ENCODE data around the gene NFATC2.
A peak's percentile ranks its signal among the peaks of the same experiment; 100 is the strongest.

The NFATC2 gene

DNA sequence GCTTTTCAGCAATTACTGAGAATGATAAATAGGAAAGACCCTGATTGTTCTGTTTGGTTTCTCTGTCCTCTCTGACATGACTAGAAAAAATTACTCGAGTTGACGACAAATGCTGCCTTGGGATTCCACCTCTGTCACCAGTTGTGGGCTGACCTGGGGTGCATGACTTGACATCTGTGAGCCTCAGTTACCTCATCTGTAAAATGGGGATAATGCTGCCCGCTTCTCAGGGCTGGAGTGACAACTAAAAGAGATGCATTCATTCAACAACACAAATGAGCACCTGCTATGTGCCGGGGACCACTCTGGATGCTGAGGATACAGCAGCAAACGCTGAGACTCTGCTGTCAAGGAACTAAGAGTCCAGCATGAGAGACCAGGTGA lies 94.8 kb downstream of the NFATC2 start:
- no peak for DNase-seq

DNA sequence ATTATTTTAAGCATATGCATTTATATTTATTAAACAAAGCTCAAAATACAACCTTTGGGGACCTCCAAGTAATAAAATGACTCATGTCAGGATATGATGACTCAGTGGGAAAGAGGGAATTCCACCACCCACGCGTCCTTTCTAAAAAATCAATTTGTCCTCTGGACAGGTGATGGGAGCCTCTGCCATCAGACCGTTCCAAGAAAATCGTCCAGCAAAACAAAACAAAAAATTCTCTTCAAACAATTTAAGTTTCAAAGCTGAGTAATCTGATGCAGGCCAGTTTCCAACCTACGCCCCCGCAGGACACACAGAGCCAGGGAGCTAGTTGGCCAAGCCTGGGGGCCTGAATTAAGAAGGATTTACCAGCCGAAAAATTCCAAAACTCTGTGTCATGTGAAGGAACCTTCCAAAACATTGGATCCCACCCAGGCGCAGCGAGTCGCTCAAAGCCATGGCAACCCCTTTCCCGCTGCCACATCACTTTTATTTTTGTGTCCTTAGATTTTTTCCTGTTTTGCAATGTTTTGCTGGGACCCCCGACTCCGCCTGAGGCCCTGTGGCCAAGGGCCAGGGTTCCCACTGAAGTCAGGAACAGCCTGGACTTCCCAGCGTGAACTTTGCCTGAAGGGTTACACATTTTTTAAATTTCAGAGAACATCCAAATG lies 95.3 kb downstream of the NFATC2 start:
- peak in 1 of 2 experiments; percentile 47 for DNase-seq

DNA sequence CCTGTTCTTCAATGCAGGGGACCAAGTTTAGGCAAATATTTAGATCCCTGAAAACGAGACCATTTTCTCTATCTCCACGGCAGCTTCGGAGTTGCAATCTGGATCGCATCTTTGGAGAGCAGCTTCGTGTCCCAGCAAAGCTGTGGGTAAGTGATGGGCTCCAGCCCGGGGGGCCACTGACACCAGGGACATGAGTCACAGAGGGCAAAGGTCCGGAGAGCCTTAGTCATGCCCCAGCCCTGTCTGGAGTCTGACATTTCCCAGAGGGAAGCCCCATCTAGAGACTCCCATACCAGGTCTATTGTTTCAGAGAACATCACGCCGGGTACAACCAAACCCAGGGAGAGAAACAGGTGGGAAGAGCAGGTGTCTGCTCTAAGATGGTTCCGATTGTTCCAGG lies 95.9 kb downstream of the NFATC2 start:
- no peak for DNase-seq

- no peak for DNase-seq
Measured at GRCh38 chr20:51446230-51446629, 96.3 kb downstream of the NFATC2 start.

DNA sequence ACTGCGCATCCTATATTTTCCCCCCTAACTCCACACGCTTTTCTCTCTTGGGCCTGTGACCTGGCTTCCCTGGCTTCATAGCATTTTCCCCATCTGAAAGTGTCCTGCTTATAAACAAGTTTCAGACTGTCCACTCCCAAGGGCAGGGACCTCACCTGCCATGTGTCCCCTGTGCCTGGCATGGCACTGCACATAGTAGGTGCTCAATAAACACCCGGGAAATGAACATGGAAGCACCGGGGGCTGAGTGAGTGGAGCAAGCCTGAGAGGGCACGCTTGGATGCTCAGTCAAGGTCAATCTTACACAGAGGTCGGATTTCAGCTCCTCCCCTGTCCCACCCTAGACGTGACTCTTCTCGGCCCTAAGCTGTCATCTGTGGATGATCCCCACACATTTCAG lies 96.9 kb downstream of the NFATC2 start:
- DNase-seq = no peak

DNA sequence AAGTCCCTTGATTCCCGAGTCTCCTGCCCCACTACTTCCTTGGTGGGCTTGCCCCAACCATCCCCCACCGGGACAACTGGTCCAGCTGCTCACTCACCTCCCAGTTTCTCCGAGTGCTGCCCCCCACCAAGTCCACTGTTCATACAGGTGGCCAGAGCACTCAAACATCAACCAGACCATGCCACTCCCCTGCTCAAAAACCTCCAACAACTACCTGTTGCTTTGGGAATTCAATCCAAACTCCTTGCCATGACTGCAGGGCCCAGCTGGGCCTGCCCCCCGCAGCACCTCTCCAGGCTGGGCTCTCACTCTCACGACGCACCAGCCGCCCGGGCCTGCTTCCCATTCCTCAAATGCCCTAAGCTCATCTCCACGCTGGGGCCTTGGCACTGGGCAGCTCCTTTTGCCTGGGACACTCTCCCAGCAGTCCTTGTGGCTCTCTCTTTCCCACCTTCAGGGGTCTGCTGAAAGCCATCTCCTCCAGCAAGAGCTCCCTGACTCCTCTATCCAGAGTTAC lies 97.5 kb downstream of the NFATC2 start:
- no peak for DNase-seq

DNA sequence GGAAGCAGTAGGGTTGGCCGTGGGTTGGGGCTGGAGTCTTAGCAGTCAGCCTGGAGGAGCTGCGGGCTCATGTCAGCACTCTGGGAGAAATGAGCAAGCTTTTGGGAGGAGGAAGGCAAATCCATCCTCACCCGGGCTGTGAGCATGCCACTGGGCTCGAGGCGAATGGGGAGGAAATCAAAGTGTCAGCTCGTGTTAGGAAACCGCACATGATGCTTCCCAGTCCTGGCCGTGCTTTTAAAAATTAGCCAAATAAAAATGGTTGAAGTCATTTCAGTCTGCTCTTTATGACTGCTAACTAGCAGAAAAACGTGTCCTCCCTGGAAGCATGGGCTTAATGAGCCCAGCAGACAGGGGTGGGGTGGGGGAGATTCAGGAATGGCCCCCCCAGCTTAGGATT lies 98.1 kb downstream of the NFATC2 start:
- no peak for DNase-seq

DNA sequence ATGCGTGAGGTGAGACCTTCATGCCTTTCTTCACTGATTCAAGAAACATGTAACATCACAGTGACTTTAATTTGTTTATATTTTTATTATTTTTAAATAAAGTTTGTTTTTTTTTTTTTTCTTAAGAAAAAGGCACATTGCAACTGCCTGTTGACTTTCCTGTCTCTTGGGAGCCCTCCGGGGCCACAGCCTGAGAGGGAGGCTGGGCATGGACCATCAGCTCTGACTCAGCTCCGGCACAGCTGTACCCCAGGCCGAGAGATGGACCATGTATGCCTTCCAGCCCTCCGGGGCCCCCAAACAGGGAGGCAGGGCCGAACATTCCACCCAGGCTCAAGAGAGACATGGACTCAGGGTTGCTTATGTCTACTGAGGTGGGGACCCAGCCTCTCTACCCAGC lies 99.9 kb downstream of the NFATC2 start:
- no peak for DNase-seq

- no peak for DNase-seq
Measured at GRCh38 chr20:51440589-51440988, 101.9 kb downstream of the NFATC2 start.

DNA sequence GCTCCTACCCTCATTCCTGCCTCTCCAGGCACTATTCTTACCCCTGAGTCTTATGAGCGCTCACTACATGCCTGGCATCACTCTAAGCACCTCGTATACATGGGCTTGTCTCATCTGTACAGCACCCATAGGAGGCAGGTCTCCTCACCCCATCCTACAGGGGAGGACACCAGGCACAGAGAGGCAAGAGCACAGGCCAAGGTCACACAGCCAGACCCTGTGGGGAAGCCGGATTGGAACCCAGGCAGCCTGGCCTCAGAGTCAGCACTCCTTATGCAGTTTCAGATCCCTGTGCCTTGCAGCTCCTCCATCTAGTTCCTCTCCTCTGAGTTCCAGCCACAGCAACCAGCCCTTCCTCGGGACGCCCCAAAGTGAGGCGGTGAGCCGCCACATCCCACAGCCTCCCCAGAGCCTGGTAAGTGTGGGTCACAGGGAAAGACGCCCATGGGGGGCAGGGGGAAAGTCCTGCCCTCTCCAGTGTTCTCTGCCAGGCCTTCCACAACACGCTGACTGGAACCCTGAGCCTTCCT lies 103.3 kb downstream of the NFATC2 start:
- no peak for DNase-seq

DNA sequence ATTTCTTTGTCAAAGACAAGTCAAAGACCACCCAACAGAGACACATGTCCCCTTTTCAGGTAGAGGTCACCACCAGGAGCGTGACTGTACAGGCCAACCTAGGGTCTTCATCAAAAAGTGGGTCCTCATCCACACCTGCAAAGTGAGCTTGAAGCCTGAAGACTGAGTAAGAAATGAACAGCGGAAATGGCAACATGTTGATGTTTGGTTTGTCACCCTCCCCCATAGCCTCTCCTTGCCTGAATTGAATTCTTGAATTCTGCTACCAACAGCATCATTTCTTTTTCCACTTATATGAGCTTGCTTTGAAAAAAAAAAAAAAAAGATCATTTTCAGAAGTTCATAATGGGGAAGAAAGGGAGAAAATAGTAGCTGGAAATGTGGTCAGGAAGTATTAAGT lies 104.4 kb downstream of the NFATC2 start:
- DNase-seq = no peak

DNA sequence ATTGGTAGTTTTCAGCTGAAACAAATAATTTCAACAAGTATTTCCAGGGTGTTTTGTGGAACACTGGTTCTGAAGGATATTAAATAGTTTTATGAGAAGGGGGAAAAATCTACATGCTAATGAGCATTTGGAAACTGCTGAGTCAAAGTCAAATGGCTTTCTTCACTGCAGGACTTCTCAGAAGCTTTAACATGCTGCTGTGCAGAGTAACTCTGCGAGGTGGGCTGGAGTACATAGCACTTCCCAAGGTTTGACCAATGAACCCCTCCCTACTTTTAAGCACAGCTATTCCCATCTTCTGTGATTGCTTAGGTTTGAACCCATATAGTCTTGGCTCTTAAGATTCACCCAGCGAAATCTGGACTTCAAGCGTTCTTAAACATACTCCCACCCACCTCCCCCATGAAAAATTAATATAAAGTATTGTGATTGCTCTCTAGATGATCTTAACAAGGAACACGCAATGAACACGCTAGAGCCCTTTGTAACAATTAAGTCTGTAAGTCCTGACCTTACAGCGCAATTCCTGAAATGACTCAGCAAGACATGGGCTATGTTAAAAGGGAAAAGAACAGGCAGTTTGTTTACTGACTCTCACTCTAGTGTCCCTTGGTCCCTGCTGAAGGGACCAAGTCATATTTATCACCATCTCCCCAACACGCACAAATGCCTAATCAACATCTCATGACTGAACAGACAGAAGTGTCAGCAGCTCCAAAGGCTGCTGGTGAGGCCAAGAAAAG lies 105.2 kb downstream of the NFATC2 start:
- no peak for DNase-seq

DNA sequence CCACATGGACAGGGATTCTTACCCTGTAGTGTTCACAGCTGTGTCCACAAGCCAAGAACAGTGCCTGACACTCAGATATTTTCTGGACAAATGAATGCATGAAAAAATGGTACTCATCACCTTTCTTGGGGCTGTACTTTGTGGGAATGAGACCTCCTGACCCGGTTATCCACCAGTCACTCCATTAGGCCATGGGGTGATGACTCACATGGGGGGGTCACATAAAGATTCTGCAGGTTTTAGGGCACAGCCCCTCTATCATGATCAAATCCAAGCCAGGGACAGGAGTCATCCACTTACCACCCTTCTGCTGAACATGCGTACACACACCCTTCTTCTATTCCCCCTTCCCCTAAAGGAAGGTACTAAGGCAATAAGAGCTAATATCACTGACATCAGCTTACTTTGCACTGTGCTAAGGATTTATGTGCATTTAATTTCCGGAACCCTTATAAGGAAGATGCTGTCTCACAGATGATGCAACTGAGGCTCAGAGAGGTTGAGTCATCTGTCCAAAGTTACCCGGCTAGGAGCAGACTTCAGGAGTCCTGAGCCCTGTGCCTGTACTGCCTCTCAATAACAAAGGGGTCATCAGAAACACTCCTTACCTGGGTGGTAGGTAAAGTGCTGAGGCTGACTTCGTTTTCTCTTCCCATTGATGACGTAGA lies 107.8 kb downstream of the NFATC2 start:
- DNase-seq = no peak

DNA sequence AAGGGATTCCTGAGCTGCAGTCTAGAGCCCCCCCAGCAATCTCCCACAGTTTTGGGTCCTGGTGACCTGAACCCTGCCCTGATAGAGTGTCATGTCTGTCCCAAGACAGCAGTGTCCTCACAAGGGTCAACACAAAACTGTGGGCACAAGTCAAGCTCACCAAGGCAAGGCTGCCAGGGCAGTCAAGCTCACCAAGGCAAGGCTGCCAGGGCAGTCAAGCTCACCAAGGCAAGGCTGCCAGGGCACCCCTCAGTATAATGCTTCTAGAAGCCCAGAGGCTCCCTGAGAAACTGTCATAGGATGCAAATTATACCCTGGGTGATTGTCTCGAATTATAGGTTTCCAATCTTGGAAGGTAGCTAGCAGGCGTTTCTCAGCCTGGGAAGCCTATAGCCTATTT lies 108.5 kb downstream of the NFATC2 start:
- no peak for DNase-seq

DNA sequence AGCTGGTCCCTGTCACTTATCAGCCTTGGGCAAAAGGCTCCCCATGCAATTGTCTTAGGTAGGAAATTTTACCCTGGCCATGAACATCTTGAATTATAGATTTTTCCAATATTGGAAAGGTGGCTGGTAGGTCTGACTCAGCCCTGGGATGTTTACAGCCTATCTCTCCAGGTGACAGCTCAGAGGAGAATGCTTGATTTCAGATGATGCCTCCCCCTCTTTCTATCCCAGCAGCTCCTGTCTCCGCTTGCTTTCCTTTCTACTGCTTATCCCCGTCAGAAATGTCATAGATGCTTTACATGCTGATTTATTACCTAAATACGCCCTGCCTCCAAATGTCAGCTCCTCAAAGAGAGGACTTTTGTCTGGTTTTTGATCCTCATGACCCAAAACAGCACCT lies 109.6 kb downstream of the NFATC2 start:
- no peak for DNase-seq

- DNase-seq = no peak
Measured at GRCh38 chr20:51432251-51432784, 110.2 kb downstream of the NFATC2 start.

GRCh38 chr20:51431321-51431720 lies 111.2 kb downstream of the NFATC2 start:
- DNase-seq = no peak

DNA sequence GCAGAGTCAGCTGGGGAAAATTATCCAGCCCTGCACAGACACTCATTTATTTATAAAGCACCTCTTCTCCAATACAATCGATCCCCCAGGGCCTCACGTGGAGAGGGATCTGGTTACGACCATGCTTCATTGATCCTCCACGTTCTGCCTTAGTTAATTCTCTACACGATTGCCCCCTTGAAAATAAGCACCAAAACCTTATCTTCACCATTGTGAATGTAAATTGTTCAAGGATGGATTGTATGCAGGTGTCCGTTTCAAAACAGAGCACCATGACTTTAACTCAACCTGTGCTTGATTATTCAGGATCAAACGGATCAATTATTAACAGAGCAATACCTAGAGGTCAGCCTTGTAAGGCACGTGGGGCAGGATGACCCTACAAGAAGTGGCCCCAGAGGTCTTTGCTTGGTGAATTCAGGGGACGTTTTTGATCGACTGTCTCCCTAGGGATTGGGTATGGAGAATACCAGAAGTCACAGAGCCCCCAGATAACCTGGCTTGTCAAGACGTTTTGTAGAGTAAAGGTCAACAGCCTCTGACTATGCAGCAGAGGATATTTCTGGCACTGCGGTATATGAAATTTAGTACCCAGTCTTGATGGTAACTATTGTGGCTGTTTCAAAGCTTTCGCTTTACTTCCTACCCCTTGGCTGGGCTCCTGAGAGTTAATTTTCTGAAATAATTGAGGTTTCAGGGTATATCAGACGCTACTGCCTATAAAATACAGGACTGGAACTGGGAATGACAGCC lies 112.1 kb downstream of the NFATC2 start:
- DNase-seq = no peak

GRCh38 chr20:51429696-51430095 lies 112.8 kb downstream of the NFATC2 start:
- DNase-seq = no peak

GRCh38 chr20:51429144-51429482 lies 113.4 kb downstream of the NFATC2 start:
- DNase-seq = no peak

GRCh38 chr20:51428401-51429143 lies 113.9 kb downstream of the NFATC2 start:
- DNase-seq = no peak

GRCh38 chr20:51427651-51428291 lies 114.7 kb downstream of the NFATC2 start:
- no peak for DNase-seq

All from NCI-H446 (cell line).